Trophoblast cell (in vitro differentiated cells and primary cell): ENCODE results near the gene PHLDA3.

Source experiments
- DNase-seq, 2 donors: peaks; one replicate each; pipeline ENCODE4 v3.0.0-alpha.2; 2016
- H2AFZ ChIP-seq: 2 replicates; pipeline ENCODE4 v1.6.1; 2013; ENCODE audit warnings: low read length, moderate library complexity, mild to moderate bottlenecking; ENCODE audit not compliant: insufficient read depth, poor library complexity
- H2AK5ac ChIP-seq: 2 replicates; pipeline ENCODE4 v1.6.1; 2013; ENCODE audit warnings: mild to moderate bottlenecking, low read length
- H2BK120ac ChIP-seq: 2 replicates; pipeline ENCODE4 v1.6.1; 2013; ENCODE audit warnings: low read length, mild to moderate bottlenecking, moderate library complexity; ENCODE audit not compliant: insufficient read depth, poor library complexity
- H2BK12ac ChIP-seq: 2 replicates; pipeline ENCODE4 v1.6.1; 2013; ENCODE audit warnings: mild to moderate bottlenecking, low read length, moderate library complexity
- H2BK5ac ChIP-seq: 2 replicates; pipeline ENCODE4 v1.6.1; 2013; ENCODE audit warnings: low read length, low read depth, moderate library complexity, mild to moderate bottlenecking; ENCODE audit not compliant: poor library complexity
- H3K14ac ChIP-seq: 2 replicates; pipeline ENCODE4 v1.6.1; 2013; ENCODE audit warnings: mild to moderate bottlenecking, low read length
- H3K18ac ChIP-seq: 2 replicates; pipeline ENCODE4 v1.6.1; 2013; ENCODE audit warnings: mild to moderate bottlenecking, low read length
- H3K23ac ChIP-seq: 2 replicates; pipeline ENCODE4 v1.6.1; 2013; ENCODE audit warnings: low read length
- H3K27ac ChIP-seq: 2 replicates; pipeline ENCODE4 v1.5.1; 2013; ENCODE audit warnings: low read depth, mild to moderate bottlenecking, inconsistent platforms, low read length, moderate library complexity
- H3K27me3 ChIP-seq: 2 replicates; pipeline ENCODE4 v1.6.1; 2013; ENCODE audit warnings: inconsistent platforms, mild to moderate bottlenecking, low read length, moderate library complexity; ENCODE audit not compliant: insufficient read depth
- H3K36me3 ChIP-seq, 2 experiments: 1 replicate in 1 of 2; 2 replicates in 1 of 2; pipeline ENCODE4 v1.6.1; 2013; ENCODE audit warnings: low read length in 2 of 2, mild to moderate bottlenecking in 2 of 2, moderate library complexity in 1 of 2; ENCODE audit not compliant: insufficient read depth in 2 of 2, control insufficient read depth in 1 of 2
- H3K4ac ChIP-seq: 2 replicates; pipeline ENCODE4 v1.6.1; 2013; ENCODE audit warnings: low read depth, mild to moderate bottlenecking, low read length, moderate library complexity
- H3K4me1 ChIP-seq, 2 experiments: 1 replicate in 1 of 2; 2 replicates in 1 of 2; pipeline ENCODE4 v1.6.1; 2013; ENCODE audit warnings: low read length in 2 of 2, mild to moderate bottlenecking in 2 of 2, moderate library complexity in 1 of 2; ENCODE audit not compliant: insufficient read depth in 2 of 2, control insufficient read depth in 1 of 2
- H3K4me2 ChIP-seq: 2 replicates; pipeline ENCODE4 v1.6.1; 2013; ENCODE audit warnings: inconsistent platforms, mild to moderate bottlenecking, low read length, moderate library complexity
- H3K4me3 ChIP-seq: 2 replicates; pipeline ENCODE4 v1.5.1; 2013; ENCODE audit warnings: mild to moderate bottlenecking, low read depth, low read length, inconsistent platforms
- H3K79me1 ChIP-seq: one replicate; pipeline ENCODE4 v1.6.1; 2013; ENCODE audit warnings: low read length
- H3K79me2 ChIP-seq: 2 replicates; pipeline ENCODE4 v1.6.1; 2013; ENCODE audit warnings: low read length, mild to moderate bottlenecking; ENCODE audit not compliant: control insufficient read depth, insufficient read depth, poor library complexity
- H3K9ac ChIP-seq: 2 replicates; pipeline ENCODE4 v1.6.1; 2013; ENCODE audit warnings: mild to moderate bottlenecking, low read length
- H3K9me3 ChIP-seq: 2 replicates; pipeline ENCODE4 v1.6.1; 2013; ENCODE audit warnings: low read depth, mild to moderate bottlenecking, control low read depth, inconsistent platforms, low read length; ENCODE audit not compliant: insufficient read depth
- H4K12ac ChIP-seq: 2 replicates; pipeline ENCODE4 v1.6.1; 2013; ENCODE audit warnings: low read depth, mild to moderate bottlenecking, low read length, moderate library complexity
- H4K8ac ChIP-seq: 2 replicates; pipeline ENCODE4 v1.6.1; 2013; ENCODE audit warnings: low read depth, mild to moderate bottlenecking, low read length, moderate library complexity
- H4K91ac ChIP-seq: one replicate; pipeline ENCODE4 v1.6.1; 2013; ENCODE audit warnings: low read depth, mild to moderate bottlenecking, low read length, moderate library complexity
- WGBS: extraction: QIAGEN DNeasy Blood & Tissue Kit; methylation state at CpG from one replicate; pipeline ENCODE4 v1.1.7; 2013; ENCODE audit warnings: missing lambda C conversion rate; ENCODE audit not compliant: insufficient read length, insufficient coverage; ENCODE audit errors: extremely low coverage; 5-methylcytosine and 5-hydroxymethylcytosine counted together

PHLDA3 gene

GRCh38 chr1:201465698-201466290 lies 3.2 kb downstream of the PHLDA3 start:
- Histone ChIP-seq H2AFZ (no peak overlapping the region), H4K8ac (no peak overlapping the region), H2BK120ac (no peak overlapping the region), H2BK12ac (no peak overlapping the region), H3K9ac (no peak overlapping the region), H3K36me3 (peaks cover 17 to 21% of the 10 kb centered on the region in 2 experiments), H3K14ac (no peak overlapping the region), H4K91ac (no peak overlapping the region), H3K79me1 (peaks cover 35% of the 10 kb centered on the region), H4K12ac (no peak overlapping the region), H3K4ac (peak overlapping the region; percentile 48), H3K4me2 (no peak overlapping the region), H3K23ac (no peak overlapping the region), H3K27ac (no peak overlapping the region), H3K9me3 (no peaks in the 10 kb centered on the region), H3K4me3 (no peak overlapping the region), H3K79me2 (peaks cover 24% of the 10 kb centered on the region), H3K4me1 (peaks cover 25 to 30% of the 10 kb centered on the region in 2 experiments), H3K27me3 (no peaks in the 10 kb centered on the region), H3K18ac (no peak overlapping the region), H2BK5ac (no peak overlapping the region), H2AK5ac (no peak overlapping the region)
- DNase-seq: no peak
- WGBS: no CpG with 5 or more reads among the region's 9 CpGs

- no peak overlapping the region for H3K4me3 ChIP-seq
These were observed 5.9 kb downstream of the PHLDA3 start for GRCh38 chr1:201463071-201463552.

GRCh38 chr1:201461645-201462441 lies 7.1 kb downstream of the PHLDA3 start:
- Histone ChIP-seq H3K27ac (peak overlapping the region; percentile 97), H4K91ac (peak overlapping the region; percentile 87), H3K4me2 (peak overlapping the region; percentile 52), H3K27me3 (no peaks in the 10 kb centered on the region), H2AFZ (peak overlapping the region; percentile 35), H2BK120ac (peak overlapping the region; percentile 94), H3K18ac (peak overlapping the region; percentile 55), H3K36me3 (peaks cover 17 to 20% of the 10 kb centered on the region in 2 experiments), H3K23ac (no peak overlapping the region), H3K79me1 (peaks cover 28% of the 10 kb centered on the region), H4K8ac (peak overlapping the region; percentile 77), H3K9ac (no peak overlapping the region), H2BK12ac (peak overlapping the region; percentile 97), H4K12ac (peak overlapping the region; percentile 2), H3K4ac (peak overlapping the region; percentile 19), H3K4me1 (peaks cover 35 to 36% of the 10 kb centered on the region in 2 experiments), H2BK5ac (peak overlapping the region; percentile 96), H3K79me2 (peaks cover 8% of the 10 kb centered on the region), H3K9me3 (no peaks in the 10 kb centered on the region), H2AK5ac (peak overlapping the region; percentile 70), H3K4me3 (no peak overlapping the region), H3K14ac (peak overlapping the region; percentile 62)
- DNase-seq: peak; percentile 50 to 61
- no CpG with 5 or more reads among the region's 13 CpGs for whole genome bisulfite sequencing

More at GRCh38 chr1:201463071-201463552, 5.9 kb downstream of the PHLDA3 start:
- peaks cover 16% of the 10 kb centered on the region for H3K79me2 ChIP-seq
- DNase-seq: no peak
- WGBS: no CpG with 5 or more reads among the region's 7 CpGs
- no peak overlapping the region for H2BK5ac ChIP-seq
- no peak overlapping the region for H4K91ac ChIP-seq
- no peak overlapping the region for H2BK12ac ChIP-seq
- no peak overlapping the region for H3K4ac ChIP-seq
- H3K23ac ChIP-seq: no peak overlapping the region
- no peak overlapping the region for H3K9ac ChIP-seq
- peaks cover 30% of the 10 kb centered on the region for H3K79me1 ChIP-seq
- no peaks in the 10 kb centered on the region for H3K27me3 ChIP-seq
- peaks cover 31 to 37% of the 10 kb centered on the region in 2 experiments for H3K4me1 ChIP-seq
- H3K36me3 ChIP-seq: peaks cover 17 to 21% of the 10 kb centered on the region in 2 experiments
- no peak overlapping the region for H3K4me2 ChIP-seq
- H4K8ac ChIP-seq: no peak overlapping the region
- no peak overlapping the region for H4K12ac ChIP-seq
- H2AFZ ChIP-seq: no peak overlapping the region
- H3K14ac ChIP-seq: no peak overlapping the region
- H2AK5ac ChIP-seq: peak overlapping the region; percentile 30
- no peak overlapping the region for H2BK120ac ChIP-seq
- no peaks in the 10 kb centered on the region for H3K9me3 ChIP-seq
- no peak overlapping the region for H3K18ac ChIP-seq
- H3K27ac ChIP-seq: no peak overlapping the region

- Histone ChIP-seq H3K4me2 (peak overlapping the region; percentile 52), H3K4ac (peak overlapping the region; percentile 3), H2BK5ac (peak overlapping the region; percentile 96), H2BK12ac (peak overlapping the region; percentile 97), H4K12ac (no peak overlapping the region), H3K4me1 (peaks cover 36 to 42% of the 10 kb centered on the region in 2 experiments), H3K36me3 (peaks cover 13 to 15% of the 10 kb centered on the region in 2 experiments), H3K4me3 (no peak overlapping the region), H3K18ac (peak overlapping the region; percentile 55), H3K79me2 (peaks cover 5% of the 10 kb centered on the region), H4K8ac (peak overlapping the region; percentile 77), H2AK5ac (peak overlapping the region; percentile 70), H2BK120ac (peak overlapping the region; percentile 94), H3K9ac (no peak overlapping the region), H3K14ac (peak overlapping the region; percentile 62), H3K27me3 (no peaks in the 10 kb centered on the region), H4K91ac (peak overlapping the region; percentile 92), H3K9me3 (no peaks in the 10 kb centered on the region), H2AFZ (no peak overlapping the region), H3K23ac (no peak overlapping the region), H3K27ac (peak overlapping the region; percentile 97), H3K79me1 (peaks cover 32% of the 10 kb centered on the region)
- DNase-seq: peak; percentile 90
- WGBS: no CpG with 5 or more reads among the region's 8 CpGs
These were observed 8.0 kb downstream of the PHLDA3 start for GRCh38 chr1:201460814-201461644.
